ENCODE measurements around the gene PXDC1. TPM values are rescaled to one million over a fixed set of nuclear protein-coding genes. Genes with fewer than 3 reads are reported as not detected.

Gene PXDC1
- total and polyA plus RNA-seq, 4 donors: 21.0 to 53.8 (median 43.3) TPM

DNA sequence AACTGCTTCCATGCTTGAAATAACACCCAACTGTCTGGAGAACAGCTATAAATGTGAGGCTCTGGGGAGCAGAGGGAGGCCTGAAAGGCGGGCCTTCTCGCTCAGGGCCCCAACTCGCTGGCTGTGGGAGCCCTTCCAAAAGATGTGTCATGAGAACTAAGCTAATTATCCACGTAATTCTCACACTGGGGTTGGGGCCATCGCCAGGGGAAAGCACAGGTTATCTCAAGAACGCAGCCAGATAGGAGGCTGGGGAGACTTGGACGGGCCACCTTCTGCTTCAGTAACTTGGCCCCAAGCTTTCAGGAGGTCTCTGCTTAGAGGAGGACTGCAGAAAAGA lies 1.6 kb downstream of the PXDC1 start:
- Histone ChIP-seq H3K9ac (ENCODE audit: insufficient read depth in 1 of 2, low read length in 2 of 2) (peak overlapping the region in 1 of 2 donors; percentile 4), H3K4me1 (ENCODE audit: control insufficient read depth in 5 of 5, insufficient read depth in 5 of 5, low read length in 5 of 5) (peaks cover 0 to 25% (median 14%) of the 10 kb centered on the region in 5 donors), H3K36me3 (ENCODE audit: control insufficient read depth in 4 of 4, insufficient read depth in 4 of 4, low read length in 4 of 4) (peaks cover 0 to 6% (median 0%) of the 10 kb centered on the region in 4 donors), H3K27me3 (ENCODE audit: control insufficient read depth in 3 of 3, insufficient read depth in 3 of 3, low read length in 2 of 3) (no peaks in the 10 kb centered on the region), H3K4me3 (peak overlapping the region; percentile 51), H3K9me3 (ENCODE audit: control insufficient read depth in 4 of 4, insufficient read depth in 3 of 4, low read length in 3 of 4) (no peaks in the 10 kb centered on the region), H3K27ac (ENCODE audit: low read depth in 1 of 2, low read length in 1 of 2) (peak overlapping the region; percentile 97 to 99)
- DNase-seq: no peak
- TF ChIP-seq, protein P1, sequence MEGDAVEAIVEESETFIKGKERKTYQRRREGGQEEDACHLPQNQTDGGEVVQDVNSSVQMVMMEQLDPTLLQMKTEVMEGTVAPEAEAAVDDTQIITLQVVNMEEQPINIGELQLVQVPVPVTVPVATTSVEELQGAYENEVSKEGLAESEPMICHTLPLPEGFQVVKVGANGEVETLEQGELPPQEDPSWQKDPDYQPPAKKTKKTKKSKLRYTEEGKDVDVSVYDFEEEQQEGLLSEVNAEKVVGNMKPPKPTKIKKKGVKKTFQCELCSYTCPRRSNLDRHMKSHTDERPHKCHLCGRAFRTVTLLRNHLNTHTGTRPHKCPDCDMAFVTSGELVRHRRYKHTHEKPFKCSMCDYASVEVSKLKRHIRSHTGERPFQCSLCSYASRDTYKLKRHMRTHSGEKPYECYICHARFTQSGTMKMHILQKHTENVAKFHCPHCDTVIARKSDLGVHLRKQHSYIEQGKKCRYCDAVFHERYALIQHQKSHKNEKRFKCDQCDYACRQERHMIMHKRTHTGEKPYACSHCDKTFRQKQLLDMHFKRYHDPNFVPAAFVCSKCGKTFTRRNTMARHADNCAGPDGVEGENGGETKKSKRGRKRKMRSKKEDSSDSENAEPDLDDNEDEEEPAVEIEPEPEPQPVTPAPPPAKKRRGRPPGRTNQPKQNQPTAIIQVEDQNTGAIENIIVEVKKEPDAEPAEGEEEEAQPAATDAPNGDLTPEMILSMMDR (IDR thresholded peaks at IDR 0.05; ENCODE audit: control extremely low read depth, extremely low read depth): no peak
- WGBS, 2 donors: 45 to 57% methylated on average over 7 of the region's 7 CpGs
- ATAC-seq (ENCODE audit: insufficient read depth, low FRiP score): no peak

DNA sequence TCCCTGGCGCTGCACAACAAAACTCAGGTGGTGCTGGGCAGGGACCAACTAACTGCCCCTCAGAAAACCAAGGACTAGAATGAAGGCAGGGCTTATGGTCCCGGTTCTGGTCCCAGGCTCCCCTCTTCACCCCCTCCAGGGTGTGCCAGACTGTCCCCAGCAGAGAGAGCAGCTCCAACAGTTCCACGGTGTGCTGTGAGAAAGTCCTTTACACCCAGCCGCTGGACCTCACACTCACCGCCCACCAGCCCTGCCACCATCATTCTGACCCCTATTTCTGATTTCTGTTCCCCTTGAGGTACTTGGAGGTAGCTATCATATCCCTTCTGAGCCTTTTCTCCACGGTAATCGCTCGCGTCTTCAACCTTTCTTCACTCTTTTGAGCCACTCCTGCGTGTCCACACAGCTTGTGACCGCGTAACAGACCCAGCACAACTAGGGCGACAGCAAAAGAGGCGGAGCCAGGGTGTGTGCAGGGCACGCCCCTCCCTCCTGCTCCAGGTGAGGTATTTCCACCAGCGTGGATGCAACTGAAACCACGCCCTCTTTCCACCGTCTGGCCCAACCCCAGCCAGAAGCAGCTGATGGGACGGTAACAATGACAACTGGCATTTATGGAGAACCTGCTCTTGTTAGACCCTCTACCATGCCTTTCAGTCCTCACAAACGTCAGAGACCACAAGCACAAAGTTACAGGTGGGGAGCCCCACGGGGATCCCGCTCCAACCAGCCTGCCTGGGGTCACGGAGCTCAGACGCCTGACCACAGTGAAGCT lies 2.3 kb downstream of the PXDC1 start:
- no peak overlapping the region for H3K4me3 ChIP-seq
- DNase-seq (no peak), ATAC-seq (ENCODE audit: insufficient read depth, low FRiP score) (no peak)
- H3K27ac ChIP-seq (ENCODE audit: low read depth in 1 of 2, low read length in 1 of 2): peak overlapping the region; percentile 97 to 99
- peaks cover 0 to 6% (median 0%) of the 10 kb centered on the region in 4 donors for H3K36me3 ChIP-seq (ENCODE audit: control insufficient read depth in 4 of 4, insufficient read depth in 4 of 4, low read length in 4 of 4)
- H3K9me3 ChIP-seq (ENCODE audit: control insufficient read depth in 4 of 4, insufficient read depth in 3 of 4, low read length in 3 of 4): no peaks in the 10 kb centered on the region
- no peak overlapping the region for H3K9ac ChIP-seq (ENCODE audit: insufficient read depth in 1 of 2, low read length in 2 of 2)
- H3K4me1 ChIP-seq (ENCODE audit: control insufficient read depth in 5 of 5, insufficient read depth in 5 of 5, low read length in 5 of 5): peaks cover 0 to 25% (median 14%) of the 10 kb centered on the region in 5 donors
- TF ChIP-seq, protein P1 (IDR thresholded peaks at IDR 0.05; ENCODE audit: control extremely low read depth, extremely low read depth): no peak
- H3K27me3 ChIP-seq (ENCODE audit: control insufficient read depth in 3 of 3, insufficient read depth in 3 of 3, low read length in 2 of 3): no peaks in the 10 kb centered on the region
- WGBS, 2 donors: 72 to 80% methylated on average over 24 of the region's 24 CpGs

DNA sequence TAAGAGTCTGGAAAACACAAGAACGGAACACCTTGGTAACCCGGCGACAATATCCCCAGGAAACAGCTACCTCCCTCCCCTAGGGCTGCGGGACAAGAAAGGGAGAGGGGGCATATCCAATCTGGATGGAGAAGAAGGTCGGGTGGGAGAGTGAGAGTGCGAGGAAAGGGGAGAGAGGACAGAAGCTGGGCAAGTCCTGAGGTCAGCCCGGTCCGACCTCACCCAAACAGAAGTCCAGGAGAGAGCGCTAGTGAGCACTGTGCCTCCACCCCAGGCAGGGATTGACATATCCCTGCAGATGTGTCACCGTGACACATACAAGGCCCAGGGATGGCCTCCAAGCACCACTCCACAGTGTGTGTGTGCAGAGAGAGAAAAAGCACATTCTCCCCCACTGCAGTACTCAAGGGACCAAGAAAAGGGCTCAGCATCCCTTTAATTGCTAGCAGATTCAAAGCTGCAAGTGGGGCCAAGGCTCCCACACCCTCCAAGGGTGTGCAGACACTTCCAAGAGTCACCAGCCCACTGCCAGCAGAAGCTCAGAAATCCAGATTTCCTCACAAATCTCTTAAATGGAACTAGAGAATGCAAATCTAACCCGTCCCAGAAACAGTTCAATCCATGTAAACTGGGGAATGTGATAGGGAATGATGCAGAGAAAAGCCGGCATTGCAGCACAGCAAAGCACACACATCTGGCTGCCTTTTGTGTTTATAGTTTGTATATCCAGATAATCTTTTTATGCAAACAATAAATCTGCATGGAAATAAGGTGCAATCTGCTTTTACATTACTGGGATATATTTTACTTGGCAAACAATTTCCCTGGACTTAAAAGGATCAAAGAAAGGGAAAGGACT lies 3.1 kb downstream of the PXDC1 start:
- TF ChIP-seq, protein P1 (IDR thresholded peaks at IDR 0.05; ENCODE audit: control extremely low read depth, extremely low read depth): no peak
- Histone ChIP-seq H3K9me3 (ENCODE audit: control insufficient read depth in 4 of 4, insufficient read depth in 3 of 4, low read length in 3 of 4) (no peaks in the 10 kb centered on the region), H3K27ac (ENCODE audit: low read depth in 1 of 2, low read length in 1 of 2) (peak overlapping the region; percentile 14 to 48), H3K27me3 (ENCODE audit: control insufficient read depth in 3 of 3, insufficient read depth in 3 of 3, low read length in 2 of 3) (no peaks in the 10 kb centered on the region), H3K36me3 (ENCODE audit: control insufficient read depth in 4 of 4, insufficient read depth in 4 of 4, low read length in 4 of 4) (peaks cover 0 to 6% (median 0%) of the 10 kb centered on the region in 4 donors), H3K9ac (ENCODE audit: insufficient read depth in 1 of 2, low read length in 2 of 2) (no peak overlapping the region), H3K4me3 (no peak overlapping the region), H3K4me1 (ENCODE audit: control insufficient read depth in 5 of 5, insufficient read depth in 5 of 5, low read length in 5 of 5) (peaks cover 0 to 25% (median 14%) of the 10 kb centered on the region in 5 donors)
- 47 to 63% methylated on average over 12 of the region's 12 CpGs for WGBS, 2 donors
- ATAC-seq (ENCODE audit: insufficient read depth, low FRiP score): peak; percentile 8
- DNase-seq: peak; percentile 43 to 54 (median 52)

All from lung (tissue), 12 donors.